ENCODE results near the gene ADCK2.

Gene ADCK2

DNA sequence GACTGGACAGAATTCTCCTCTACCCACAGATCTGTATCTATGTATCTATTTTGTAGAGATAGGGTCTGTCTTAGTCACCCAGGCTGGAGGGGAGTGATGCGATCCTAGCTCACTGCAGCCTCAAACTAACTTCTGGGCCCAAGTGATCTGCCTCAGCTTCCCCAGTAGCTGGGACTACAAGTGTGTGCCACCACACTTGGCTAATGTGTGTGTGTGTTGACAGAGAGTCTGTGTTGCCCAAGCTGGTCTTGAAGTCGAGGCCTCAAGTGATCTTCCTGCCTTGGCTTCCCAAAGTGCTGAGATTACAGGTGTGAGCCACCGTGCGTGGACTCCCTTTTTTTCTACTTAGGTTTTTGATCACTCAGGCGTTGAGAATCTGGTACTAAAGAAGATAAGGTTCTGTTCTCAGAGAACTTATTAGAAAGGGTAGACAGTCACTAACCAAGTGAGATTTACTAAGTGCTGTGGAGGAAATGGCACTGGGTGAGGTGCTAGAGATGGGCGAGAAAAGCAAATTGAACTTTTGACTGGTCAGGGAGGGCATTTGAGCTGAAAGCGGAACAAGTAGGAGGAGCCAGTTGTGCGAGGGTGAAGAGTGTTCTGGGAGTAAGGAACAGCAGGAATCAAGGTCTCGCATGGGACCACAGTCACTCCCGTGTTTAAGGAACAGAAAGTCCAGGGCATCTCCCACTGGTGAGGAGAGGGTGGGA is 41.7 kb downstream of the ADCK2 start:
- DNase-seq (ENCODE audit: extremely low spot score): no peak
- CTCF ChIA-PET: interaction anchor here (2.3 to 2.5 kb wide), 2 partner anchors 12 to 15 kb away, joined by 5 to 11 read pairs; no protein-coding TSS in a partner anchor
- POLR2A ChIA-PET: no interaction called here
- TF ChIP-seq, protein P1, sequence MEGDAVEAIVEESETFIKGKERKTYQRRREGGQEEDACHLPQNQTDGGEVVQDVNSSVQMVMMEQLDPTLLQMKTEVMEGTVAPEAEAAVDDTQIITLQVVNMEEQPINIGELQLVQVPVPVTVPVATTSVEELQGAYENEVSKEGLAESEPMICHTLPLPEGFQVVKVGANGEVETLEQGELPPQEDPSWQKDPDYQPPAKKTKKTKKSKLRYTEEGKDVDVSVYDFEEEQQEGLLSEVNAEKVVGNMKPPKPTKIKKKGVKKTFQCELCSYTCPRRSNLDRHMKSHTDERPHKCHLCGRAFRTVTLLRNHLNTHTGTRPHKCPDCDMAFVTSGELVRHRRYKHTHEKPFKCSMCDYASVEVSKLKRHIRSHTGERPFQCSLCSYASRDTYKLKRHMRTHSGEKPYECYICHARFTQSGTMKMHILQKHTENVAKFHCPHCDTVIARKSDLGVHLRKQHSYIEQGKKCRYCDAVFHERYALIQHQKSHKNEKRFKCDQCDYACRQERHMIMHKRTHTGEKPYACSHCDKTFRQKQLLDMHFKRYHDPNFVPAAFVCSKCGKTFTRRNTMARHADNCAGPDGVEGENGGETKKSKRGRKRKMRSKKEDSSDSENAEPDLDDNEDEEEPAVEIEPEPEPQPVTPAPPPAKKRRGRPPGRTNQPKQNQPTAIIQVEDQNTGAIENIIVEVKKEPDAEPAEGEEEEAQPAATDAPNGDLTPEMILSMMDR (IDR thresholded peaks at IDR 0.05; ENCODE audit: control extremely low read depth, extremely low read depth, low read depth, missing control alignments): no peak

DNA sequence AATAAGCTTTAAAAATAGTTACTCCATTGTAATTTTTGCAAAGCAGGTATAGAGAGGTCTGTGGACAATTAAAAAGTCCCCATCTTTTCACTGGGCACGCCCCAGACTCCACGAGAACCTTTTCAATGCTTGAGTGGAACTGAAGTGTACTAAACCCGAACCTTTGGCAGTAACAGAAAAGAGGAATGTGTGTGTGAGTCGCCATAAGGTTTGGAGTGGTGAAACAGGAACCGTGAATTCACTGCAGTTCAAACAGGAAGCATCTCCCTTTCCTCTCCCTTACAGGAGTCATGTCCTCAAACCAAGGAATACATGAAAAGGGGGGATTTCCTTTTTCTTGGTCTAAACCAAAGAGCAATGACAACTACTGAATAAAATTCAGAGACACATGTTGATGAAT is 47.0 kb downstream of the ADCK2 start:
- DNase-seq (ENCODE audit: extremely low spot score): no peak
- ChIA-PET CTCF (no interaction called here), POLR2A (no interaction called here)
- TF ChIP-seq, protein P1 (IDR thresholded peaks at IDR 0.05; ENCODE audit: control extremely low read depth, extremely low read depth, low read depth, missing control alignments): no peak

- TF ChIP-seq, protein P1 (IDR thresholded peaks at IDR 0.05; ENCODE audit: control extremely low read depth, extremely low read depth, low read depth, missing control alignments): no peak
- POLR2A ChIA-PET: no interaction called here
- no peak for DNase-seq (ENCODE audit: extremely low spot score)
- CTCF ChIA-PET: interaction anchor here (1.1 to 1.3 kb wide), 2 partner anchors 16 to 20 kb away, joined by 3 read pairs; no protein-coding TSS in a partner anchor
Observed at GRCh38 chr7:140722254-140722653, 49.5 kb downstream of the ADCK2 start.

DNA sequence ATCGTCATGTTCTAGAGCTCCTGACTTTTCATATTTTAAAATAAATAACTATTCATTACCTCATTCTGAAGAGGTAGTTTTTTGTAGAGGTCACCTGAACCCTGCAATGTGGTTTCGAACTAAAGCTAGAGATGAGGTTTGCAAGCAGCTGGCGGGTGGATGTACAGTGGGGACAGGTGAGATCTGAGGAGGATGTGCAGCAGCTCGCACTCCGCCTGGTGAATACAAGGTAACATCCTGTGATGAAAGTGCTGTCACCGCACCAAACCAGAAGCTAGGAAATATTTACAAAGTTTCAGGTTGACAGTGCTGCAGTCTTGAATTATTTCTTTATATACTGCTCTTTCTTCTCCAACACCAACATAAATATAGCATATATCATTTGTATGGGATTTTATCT is 50.3 kb downstream of the ADCK2 start:
- ChIA-PET CTCF (interaction anchor here (1.1 to 1.3 kb wide), 2 partner anchors 21 to 88 kb away, joined by 3 read pairs; no protein-coding TSS in a partner anchor), POLR2A (no interaction called here)
- TF ChIP-seq, protein P1 (IDR thresholded peaks at IDR 0.05; ENCODE audit: control extremely low read depth, extremely low read depth, low read depth, missing control alignments): no peak
- no peak for DNase-seq (ENCODE audit: extremely low spot score)

DNA sequence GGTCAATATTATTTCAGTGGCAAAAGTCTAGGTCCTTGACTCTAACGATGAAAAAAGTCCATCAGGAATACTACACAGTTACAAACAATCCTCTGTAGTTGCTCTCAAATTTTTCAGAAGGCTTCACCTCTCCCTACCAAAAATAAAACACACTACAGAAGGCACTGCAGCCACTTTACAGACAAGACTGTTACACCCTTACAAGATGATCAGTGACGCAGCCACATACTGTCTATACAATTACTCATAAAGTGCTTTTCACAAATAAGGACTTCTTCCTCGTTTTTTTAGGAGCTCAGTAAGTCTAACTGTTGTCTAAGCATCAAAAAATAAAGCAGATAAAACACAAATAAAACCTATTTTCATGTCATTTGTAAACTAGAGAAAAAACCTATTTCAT is 50.8 kb downstream of the ADCK2 start:
- TF ChIP-seq, protein P1 (IDR thresholded peaks at IDR 0.05; ENCODE audit: control extremely low read depth, extremely low read depth, low read depth, missing control alignments): no peak
- POLR2A ChIA-PET: no interaction called here
- no peak for DNase-seq (ENCODE audit: extremely low spot score)
- CTCF ChIA-PET: interaction anchor here (1.1 kb wide), 1 partner anchor 88 kb away, joined by 3 read pairs; no protein-coding TSS in a partner anchor

DNA sequence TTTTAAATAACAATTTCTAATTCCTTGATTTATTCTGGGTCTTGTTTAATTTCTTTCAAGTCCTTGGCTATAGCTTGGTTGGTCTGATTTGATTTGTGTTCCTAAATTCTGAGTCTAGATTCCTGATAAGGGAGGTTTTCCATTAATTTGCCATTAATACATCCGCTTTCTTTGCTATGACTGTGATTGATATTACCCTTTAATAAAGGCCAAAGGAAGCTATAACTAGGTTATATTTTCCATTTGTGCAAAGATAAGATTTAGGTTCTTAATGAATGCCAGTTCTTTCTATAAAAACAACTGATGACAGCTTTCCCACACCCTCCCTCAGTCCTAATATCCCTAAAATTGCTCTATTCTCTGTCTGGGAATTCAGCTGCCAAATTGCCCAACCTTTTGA is 52.0 kb downstream of the ADCK2 start:
- CTCF ChIA-PET: interaction anchor here (0.7 kb wide), 1 partner anchor 20 kb away, joined by 3 read pairs; no protein-coding TSS in a partner anchor
- TF ChIP-seq, protein P1 (IDR thresholded peaks at IDR 0.05; ENCODE audit: control extremely low read depth, extremely low read depth, low read depth, missing control alignments): no peak
- no peak for DNase-seq (ENCODE audit: extremely low spot score)
- POLR2A ChIA-PET: no interaction called here

Data from GM10248 (cell line).